GM10248 (cell line): ENCODE results near the gene PDCD1LG2.

Source experiments
- CTCF ChIA-PET: fragments of 300-600 bp; sonication (Branson Sonifier 250); formaldehyde crosslinking; extraction: SDS; loops from one replicate; lab custom pipeline; 2021; ENCODE audit warnings: antibody characterized with exemption; lab: Yijun Ruan, JAX
- POLR2A ChIA-PET: fragments of 350-650 bp; sonication (Branson Sonifier 250); formaldehyde crosslinking; extraction: SDS; loops from one replicate; lab custom pipeline; 2020; ENCODE audit warnings: antibody characterized with exemption; lab: Yijun Ruan, JAX
- DNase-seq: peaks from one replicate; pipeline ENCODE4 v3.0.0; 2012; ENCODE audit errors: extremely low spot score
- TF ChIP-seq, protein P1 (sequence below): IDR thresholded peaks from 2 replicates; pipeline ENCODE4 v1.5.1; 2012; ENCODE audit warnings: mild to moderate bottlenecking, low read depth; ENCODE audit errors: extremely low read depth, missing control alignments, control extremely low read depth

The PDCD1LG2 gene

DNA sequence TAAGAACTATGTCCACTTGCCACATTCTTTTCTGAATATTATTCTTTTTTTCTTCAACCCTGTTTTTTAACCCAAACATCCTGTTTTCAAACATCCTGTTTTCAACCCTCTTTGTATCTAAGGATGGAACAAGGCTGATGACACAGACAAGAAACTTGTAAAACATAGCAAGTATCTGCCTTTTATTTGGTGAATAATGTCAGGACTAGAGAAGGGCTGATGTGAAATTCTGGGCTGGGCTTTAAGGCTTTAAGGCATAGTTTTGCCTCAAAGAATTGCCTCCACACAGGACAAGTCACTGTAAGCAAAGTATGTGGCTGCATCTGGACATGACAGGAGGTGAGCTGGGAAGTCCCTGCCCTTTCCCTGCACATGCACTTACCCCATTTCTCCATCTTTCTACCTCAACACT, 76.1 kb downstream of the PDCD1LG2 start:
- peak; percentile 28 for DNase-seq
- TF ChIP-seq, protein P1, sequence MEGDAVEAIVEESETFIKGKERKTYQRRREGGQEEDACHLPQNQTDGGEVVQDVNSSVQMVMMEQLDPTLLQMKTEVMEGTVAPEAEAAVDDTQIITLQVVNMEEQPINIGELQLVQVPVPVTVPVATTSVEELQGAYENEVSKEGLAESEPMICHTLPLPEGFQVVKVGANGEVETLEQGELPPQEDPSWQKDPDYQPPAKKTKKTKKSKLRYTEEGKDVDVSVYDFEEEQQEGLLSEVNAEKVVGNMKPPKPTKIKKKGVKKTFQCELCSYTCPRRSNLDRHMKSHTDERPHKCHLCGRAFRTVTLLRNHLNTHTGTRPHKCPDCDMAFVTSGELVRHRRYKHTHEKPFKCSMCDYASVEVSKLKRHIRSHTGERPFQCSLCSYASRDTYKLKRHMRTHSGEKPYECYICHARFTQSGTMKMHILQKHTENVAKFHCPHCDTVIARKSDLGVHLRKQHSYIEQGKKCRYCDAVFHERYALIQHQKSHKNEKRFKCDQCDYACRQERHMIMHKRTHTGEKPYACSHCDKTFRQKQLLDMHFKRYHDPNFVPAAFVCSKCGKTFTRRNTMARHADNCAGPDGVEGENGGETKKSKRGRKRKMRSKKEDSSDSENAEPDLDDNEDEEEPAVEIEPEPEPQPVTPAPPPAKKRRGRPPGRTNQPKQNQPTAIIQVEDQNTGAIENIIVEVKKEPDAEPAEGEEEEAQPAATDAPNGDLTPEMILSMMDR, result no peak
- CTCF ChIA-PET, result interaction anchor here (1.1 to 5.4 kb wide), 14 partner anchors 9 to 823 kb away, joined by 3 to 53 read pairs (median 6); partner anchors contain the start of genes CD274 and PDCD1LG2
- POLR2A ChIA-PET, result interaction anchor here (2.2 kb wide), 1 partner anchor 136 kb away, joined by 7 read pairs; the partner anchor contains the start of gene CD274

DNA sequence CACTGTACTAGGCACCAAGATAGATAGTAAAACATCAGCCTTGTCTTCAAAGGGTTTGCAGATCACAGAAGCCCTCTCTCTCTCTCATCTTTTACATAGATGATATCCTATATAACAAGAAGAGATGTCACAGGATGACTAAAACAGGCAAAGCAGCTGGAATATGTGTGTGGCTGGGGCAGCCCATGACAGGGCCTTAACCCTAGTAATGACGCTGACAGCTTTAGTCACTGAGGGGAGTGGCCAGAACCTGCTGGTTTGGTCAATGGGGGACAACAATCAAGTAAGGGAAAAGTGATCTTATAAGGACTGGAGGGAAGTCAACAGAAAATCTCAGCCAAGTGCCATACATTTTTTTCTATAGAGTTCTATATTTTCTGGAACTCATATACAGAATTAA, 76.7 kb downstream of the PDCD1LG2 start:
- DNase-seq, result no peak
- TF ChIP-seq, protein P1, result no peak
- CTCF ChIA-PET, result interaction anchor here (0.8 to 5.4 kb wide), 16 partner anchors 9 to 824 kb away, joined by 3 to 53 read pairs (median 6); partner anchors contain the start of genes CD274 and PDCD1LG2
- POLR2A ChIA-PET, result interaction anchor here (2.2 kb wide), 1 partner anchor 137 kb away, joined by 7 read pairs; the partner anchor contains the start of gene CD274

DNA sequence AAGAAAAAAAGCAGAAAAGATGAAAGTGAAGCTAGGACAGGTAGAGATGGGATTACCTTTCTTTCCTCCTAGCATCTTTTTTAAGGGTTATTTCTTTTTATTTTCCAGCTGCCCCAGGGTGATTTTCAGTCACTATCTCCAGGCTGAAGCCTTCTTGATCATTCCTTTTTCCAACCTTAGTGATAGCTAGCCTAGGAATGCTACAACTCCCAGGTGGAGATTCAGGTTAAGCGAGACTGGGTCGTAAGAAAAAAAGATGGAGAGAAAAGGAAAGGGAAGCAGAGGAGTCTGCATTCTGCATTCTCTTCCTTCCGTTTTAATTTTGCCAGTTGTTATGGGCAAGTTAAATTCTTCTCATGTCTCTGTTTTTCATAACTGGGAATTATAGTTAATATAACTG, 81.9 kb downstream of the PDCD1LG2 start:
- no peak for DNase-seq
- TF ChIP-seq, protein P1, result no peak
- CTCF ChIA-PET, result interaction anchor here (1.1 to 1.2 kb wide), 3 partner anchors 8 to 142 kb away, joined by 3 to 6 read pairs (median 4); partner anchors contain the start of gene CD274
- POLR2A ChIA-PET, result no interaction called here

DNA sequence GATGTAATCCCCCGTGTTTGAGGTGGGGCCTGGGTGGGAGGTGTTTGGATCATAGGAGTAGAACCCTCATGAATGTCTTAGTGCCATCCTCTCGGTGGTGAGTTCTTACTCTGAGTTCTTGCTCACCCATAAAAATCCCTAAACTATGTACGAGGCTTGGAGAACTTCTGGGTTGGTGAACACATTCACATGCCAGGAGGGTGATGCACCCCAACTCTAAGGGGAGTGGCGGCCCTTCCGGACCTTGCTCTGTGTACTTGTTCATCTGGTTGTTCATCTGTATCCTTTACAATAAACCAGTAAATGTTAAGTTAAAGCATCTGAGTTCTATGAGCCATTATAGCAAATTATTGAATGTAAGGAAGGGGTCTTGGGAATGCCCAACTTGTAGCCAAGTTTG, 82.6 kb downstream of the PDCD1LG2 start:
- POLR2A ChIA-PET, result no interaction called here
- DNase-seq, result no peak
- CTCF ChIA-PET, result interaction anchor here (0.7 to 1.2 kb wide), 2 partner anchors 133 to 143 kb away, joined by 3 to 6 read pairs; partner anchors contain the start of gene CD274
- TF ChIP-seq, protein P1, result no peak

DNA sequence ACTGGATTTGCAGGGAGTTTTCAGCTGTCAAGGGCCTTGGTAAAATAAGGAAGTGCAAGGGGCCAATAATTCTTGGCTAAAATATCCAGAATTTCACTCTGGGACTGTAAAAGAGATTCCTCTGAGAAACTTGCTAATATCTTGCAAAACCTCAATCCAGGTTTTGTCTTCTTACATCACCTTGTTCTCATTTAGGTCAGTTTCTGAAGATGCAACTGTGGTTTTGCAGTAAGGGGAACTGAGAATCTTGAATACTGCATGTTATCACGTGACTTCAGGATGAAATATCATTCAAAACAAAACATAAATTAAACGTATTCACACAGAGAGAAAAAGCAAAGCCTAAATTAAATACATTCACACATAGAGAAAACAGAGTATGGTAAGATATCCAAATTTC, 83.6 kb downstream of the PDCD1LG2 start:
- peak; percentile 58 for DNase-seq
- CTCF ChIA-PET, result interaction anchor here (0.7 kb wide), 1 partner anchor 134 kb away, joined by 3 read pairs; no protein-coding TSS in a partner anchor
- TF ChIP-seq, protein P1, result no peak
- POLR2A ChIA-PET, result no interaction called here

DNA sequence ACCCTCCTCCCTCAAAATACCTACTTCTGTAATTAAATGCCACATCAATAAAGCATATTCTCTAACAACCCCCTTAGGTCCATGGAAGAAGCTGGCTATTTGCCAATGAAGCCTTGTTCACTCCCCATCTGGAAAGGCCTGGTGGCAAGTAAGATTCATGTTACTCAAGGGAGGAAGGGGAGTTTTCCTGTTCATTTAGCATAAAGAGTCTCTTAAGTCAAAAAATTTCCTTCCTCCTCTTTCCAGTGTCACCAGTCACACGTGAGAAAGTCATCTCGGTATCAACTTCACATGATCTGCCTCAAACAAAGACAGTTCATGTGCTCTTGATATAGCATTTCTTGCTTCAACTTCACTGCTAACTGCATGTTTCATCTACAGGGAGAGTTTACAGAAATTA, 85.8 kb downstream of the PDCD1LG2 start:
- ChIA-PET CTCF (interaction anchor here (0.6 to 3.0 kb wide), 13 partner anchors 8 to 837 kb away, joined by 3 to 10 read pairs (median 6); partner anchors contain the start of genes CD274 and ERMP1), POLR2A (interaction anchor here (1.2 to 1.9 kb wide), 2 partner anchors 13 to 159 kb away, joined by 4 read pairs; partner anchors contain the start of gene PLGRKT)
- DNase-seq, result no peak
- TF ChIP-seq, protein P1, result no peak
